ENCODE measurements around the gene EXOC3L2. TPM values are rescaled to one million over a fixed set of nuclear protein-coding genes. Genes with fewer than 3 reads are reported as not detected.

EXOC3L2 gene
- total and polyA plus RNA-seq, 2 of the 8 experiments (the other 6 are each of a cell fraction or from before 2014, with no cell fraction given): 1.4 to 1.6 TPM

GRCh38 chr19:45245334-45245787, at the start of gene EXOC3L2 (continued):
- TF ChIP-seq CHD7 (IDR thresholded peaks at IDR 0.05; ENCODE audit: insufficient replicate concordance, low read length) (no peak), POU5F1 (IDR thresholded peaks at IDR 0.05; ENCODE audit: low read depth, low read length) (no peak), RXRA (IDR thresholded peaks at IDR 0.05; ENCODE audit: insufficient read depth, low read depth, low read length) (no peak), RAD21 (IDR thresholded peaks at IDR 0.05 in 1 of 2, conservative IDR thresholded peaks at IDR 0.05 in 1 of 2; ENCODE audit: low read depth in 2 of 2, low read length in 2 of 2) (no peak), ASH2L (IDR thresholded peaks at IDR 0.05; ENCODE audit: low read length) (no peak), POLR2A (IDR thresholded peaks at IDR 0.05; ENCODE audit: control extremely low read depth in 1 of 2, low read depth in 2 of 2, low read length in 2 of 2) (no peak), CREB1 (IDR thresholded peaks at IDR 0.05) (no peak), BRCA1 (IDR thresholded peaks at IDR 0.05; ENCODE audit: low read depth, low read length) (no peak), CEBPB (IDR thresholded peaks at IDR 0.05; ENCODE audit: low read depth, low read length) (no peak)
- TF ChIP-seq, protein P1, sequence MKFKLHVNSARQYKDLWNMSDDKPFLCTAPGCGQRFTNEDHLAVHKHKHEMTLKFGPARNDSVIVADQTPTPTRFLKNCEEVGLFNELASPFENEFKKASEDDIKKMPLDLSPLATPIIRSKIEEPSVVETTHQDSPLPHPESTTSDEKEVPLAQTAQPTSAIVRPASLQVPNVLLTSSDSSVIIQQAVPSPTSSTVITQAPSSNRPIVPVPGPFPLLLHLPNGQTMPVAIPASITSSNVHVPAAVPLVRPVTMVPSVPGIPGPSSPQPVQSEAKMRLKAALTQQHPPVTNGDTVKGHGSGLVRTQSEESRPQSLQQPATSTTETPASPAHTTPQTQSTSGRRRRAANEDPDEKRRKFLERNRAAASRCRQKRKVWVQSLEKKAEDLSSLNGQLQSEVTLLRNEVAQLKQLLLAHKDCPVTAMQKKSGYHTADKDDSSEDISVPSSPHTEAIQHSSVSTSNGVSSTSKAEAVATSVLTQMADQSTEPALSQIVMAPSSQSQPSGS (IDR thresholded peaks at IDR 0.05; ENCODE audit: low read length): no peak

Measured in H1 (cell line).